Peyer's patch (tissue), 4 donors: Measurements from ENCODE around the gene CALR3. TPM values are rescaled to one million over a fixed set of nuclear protein-coding genes. Genes with fewer than 3 reads are reported as not detected.

ENCODE experiments used
- DNase-seq, 3 donors: peaks; one replicate each; pipeline ENCODE4 v3.0.0-alpha.2; 2017 to 2019
- H3K27ac ChIP-seq, 4 donors: fragments of 200-600 bp; sonication (generic); one replicate each; pipeline ENCODE4 v1.5.1; 2016 to 2019
- H3K27me3 ChIP-seq, 2 donors: fragments of 200-600 bp; sonication (generic); one replicate each; pipeline ENCODE4 v1.5.1; 2019
- H3K36me3 ChIP-seq, 3 donors: fragments of 200-600 bp; sonication (generic); one replicate each; pipeline ENCODE4 v1.5.1; 2016 to 2019
- H3K4me1 ChIP-seq, 4 donors: fragments of 200-600 bp; sonication (generic); one replicate each; pipeline ENCODE4 v1.5.1; 2016 to 2019
- H3K4me3 ChIP-seq, 4 donors: fragments of 200-600 bp; sonication (generic); 1 replicate in 3 of 4; 2 replicates in 1 of 4; pipeline ENCODE4 v1.5.1; 2016 to 2019; ENCODE audit warnings: mild to moderate bottlenecking in 1 of 4
- H3K9me3 ChIP-seq, 4 donors: fragments of 200-600 bp; sonication (generic); one replicate each; pipeline ENCODE4 v1.5.1; 2016 to 2019; ENCODE audit warnings: mild to moderate bottlenecking in 1 of 4
- POLR2A ChIP-seq, 2 donors: fragments of 450-650 bp; IDR thresholded peaks; one replicate each; pipeline ENCODE4 v1.5.1; 2017; ENCODE audit warnings: antibody characterized with exemption in 2 of 2, mild to moderate bottlenecking in 2 of 2, moderate library complexity in 2 of 2
- total RNA-seq, 4 donors: library from RNA; depleted of rRNA; stranded (reverse); fragments of >200 nt; gene quantifications; one replicate each; pipeline ENCODE4 v1.1.0, GENCODE V29; 2016
- TF ChIP-seq, protein P1 (sequence below), 6 experiments: fragments of 450-650 bp in 4 of 6; fragments of 200-600 bp in 2 of 6; sonication (generic) in 1 of 6; IDR thresholded peaks; one replicate each; pipeline ENCODE4 v1.5.1; 2017 to 2019; ENCODE audit warnings: antibody characterized with exemption in 6 of 6, mild to moderate bottlenecking in 3 of 6, moderate library complexity in 1 of 6

Gene CALR3
- total RNA-seq, 4 donors from 2014 or later: not detected

DNA sequence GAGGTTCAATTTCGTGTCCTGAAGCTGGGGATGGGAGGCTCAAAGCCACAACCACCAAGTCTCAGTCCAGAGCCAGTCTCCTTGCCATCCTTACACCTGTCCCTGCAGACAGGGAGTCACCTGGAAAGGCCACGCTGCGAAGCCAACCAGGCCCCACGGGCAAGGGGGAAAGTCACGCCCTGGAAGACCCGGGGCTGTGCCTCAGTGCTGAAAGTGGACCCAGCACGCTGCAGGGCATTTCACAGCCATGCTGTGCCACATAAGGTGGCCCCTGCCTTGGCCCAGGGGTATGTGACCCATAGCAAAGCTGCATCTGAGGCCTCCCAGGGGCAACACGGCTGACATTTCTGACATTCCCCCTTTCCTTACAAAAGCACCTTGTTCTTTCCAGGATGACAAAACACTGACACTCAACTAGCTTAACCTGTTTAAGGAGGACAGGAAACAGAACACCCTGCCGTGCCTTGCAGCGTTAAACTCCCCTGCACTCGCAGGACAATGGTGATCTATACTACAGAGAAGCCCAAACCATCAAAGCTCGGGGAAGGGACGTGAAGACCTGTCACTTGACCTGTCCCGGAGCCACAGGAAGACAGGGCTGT, 31.5 kb upstream of the CALR3 start:
- no peaks in the 10 kb centered on the region for H3K9me3 ChIP-seq
- TF ChIP-seq, protein P1, sequence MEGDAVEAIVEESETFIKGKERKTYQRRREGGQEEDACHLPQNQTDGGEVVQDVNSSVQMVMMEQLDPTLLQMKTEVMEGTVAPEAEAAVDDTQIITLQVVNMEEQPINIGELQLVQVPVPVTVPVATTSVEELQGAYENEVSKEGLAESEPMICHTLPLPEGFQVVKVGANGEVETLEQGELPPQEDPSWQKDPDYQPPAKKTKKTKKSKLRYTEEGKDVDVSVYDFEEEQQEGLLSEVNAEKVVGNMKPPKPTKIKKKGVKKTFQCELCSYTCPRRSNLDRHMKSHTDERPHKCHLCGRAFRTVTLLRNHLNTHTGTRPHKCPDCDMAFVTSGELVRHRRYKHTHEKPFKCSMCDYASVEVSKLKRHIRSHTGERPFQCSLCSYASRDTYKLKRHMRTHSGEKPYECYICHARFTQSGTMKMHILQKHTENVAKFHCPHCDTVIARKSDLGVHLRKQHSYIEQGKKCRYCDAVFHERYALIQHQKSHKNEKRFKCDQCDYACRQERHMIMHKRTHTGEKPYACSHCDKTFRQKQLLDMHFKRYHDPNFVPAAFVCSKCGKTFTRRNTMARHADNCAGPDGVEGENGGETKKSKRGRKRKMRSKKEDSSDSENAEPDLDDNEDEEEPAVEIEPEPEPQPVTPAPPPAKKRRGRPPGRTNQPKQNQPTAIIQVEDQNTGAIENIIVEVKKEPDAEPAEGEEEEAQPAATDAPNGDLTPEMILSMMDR (IDR thresholded peaks at IDR 0.05): no peak
- no peak for TF ChIP-seq POLR2A (IDR thresholded peaks at IDR 0.05)
- H3K4me1 ChIP-seq: no peaks in the 10 kb centered on the region
- no peak for DNase-seq
- no peak overlapping the region for H3K27ac ChIP-seq
- H3K36me3 ChIP-seq: peaks cover 0 to 100% (median 0%) of the 10 kb centered on the region in 3 donors
- no peak overlapping the region for H3K4me3 ChIP-seq
- no peaks in the 10 kb centered on the region for H3K27me3 ChIP-seq

DNA sequence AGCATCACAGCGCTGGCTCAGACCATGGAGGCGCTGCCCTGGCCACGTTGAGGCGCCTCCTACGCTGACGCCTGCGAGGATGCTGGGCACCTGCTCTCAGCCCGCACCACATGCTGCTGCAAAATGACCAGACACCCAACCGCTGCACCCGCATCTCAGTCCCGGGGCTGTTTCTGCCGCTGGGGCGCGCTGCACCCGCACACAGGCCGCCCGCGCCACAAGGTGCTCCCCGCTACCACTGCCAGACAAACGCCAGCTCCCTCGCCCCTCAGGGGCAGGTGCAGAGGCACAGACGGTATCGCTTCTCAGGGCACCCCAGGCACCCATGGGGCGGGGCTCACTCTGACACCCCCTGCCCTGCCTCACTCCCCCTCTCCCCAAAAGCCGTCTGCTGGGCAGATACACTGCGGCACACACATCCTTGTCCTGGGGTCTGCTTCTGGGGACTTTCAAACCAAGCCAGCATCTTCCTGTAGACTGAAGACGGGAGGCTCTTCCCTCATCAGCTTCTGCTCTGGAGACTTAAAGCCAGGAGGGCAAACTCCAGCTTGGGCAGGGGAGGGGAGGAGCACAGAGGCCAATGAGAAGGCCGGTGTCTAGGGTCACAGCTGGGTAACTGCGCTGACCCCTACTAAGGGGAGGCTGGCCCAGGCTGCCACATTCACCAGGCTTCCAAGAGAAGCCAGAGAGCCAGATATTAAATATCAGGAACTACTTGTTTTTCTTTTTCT, 29.9 kb upstream of the CALR3 start:
- no peak for DNase-seq
- no peaks in the 10 kb centered on the region for H3K4me1 ChIP-seq
- H3K27me3 ChIP-seq: no peaks in the 10 kb centered on the region
- no peak overlapping the region for H3K27ac ChIP-seq
- H3K9me3 ChIP-seq: no peaks in the 10 kb centered on the region
- no peak overlapping the region for H3K4me3 ChIP-seq
- no peak for TF ChIP-seq POLR2A (IDR thresholded peaks at IDR 0.05)
- TF ChIP-seq, protein P1 (IDR thresholded peaks at IDR 0.05): no peak
- peaks cover 0 to 100% (median 0%) of the 10 kb centered on the region in 3 donors for H3K36me3 ChIP-seq

DNA sequence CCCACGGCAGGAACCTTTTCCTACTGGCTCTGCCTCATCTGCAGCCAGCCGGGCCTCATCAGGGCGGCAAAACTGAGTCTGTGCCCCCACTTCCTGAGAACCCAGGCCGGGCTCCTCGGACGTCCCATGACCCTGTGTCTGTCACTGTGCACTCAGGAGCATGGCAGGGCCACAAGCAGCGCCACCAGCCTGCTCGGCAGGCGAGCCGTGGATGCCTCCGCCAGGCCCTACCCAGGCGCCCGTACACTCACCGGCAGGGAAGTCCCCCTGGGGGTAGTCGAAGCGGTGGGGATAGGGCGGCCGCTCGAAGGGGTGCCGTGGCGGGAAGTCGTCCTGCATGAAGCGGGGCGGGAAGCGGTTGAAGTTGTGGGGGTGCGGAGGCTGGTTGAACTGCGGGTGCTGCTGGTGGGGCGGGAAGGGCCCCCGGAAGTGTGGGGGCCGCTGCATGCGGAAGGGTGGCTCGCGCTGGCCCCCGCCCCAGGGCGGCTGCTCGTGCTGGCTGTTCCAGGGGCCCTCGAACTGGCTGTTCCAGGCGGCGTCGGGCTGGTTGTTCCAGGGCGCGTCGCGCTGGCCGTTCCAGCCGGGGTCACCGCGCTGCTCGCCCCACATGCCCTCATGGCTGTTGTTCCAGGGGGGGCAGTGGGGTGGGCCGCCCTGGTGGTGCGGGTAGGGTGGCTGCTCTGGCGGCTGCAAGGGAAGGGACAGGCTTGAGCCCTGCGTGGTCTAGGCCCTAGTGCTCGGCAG, 29.2 kb upstream of the CALR3 start:
- no peak overlapping the region for H3K4me3 ChIP-seq
- no peaks in the 10 kb centered on the region for H3K27me3 ChIP-seq
- H3K9me3 ChIP-seq: no peaks in the 10 kb centered on the region
- DNase-seq: no peak
- TF ChIP-seq, protein P1 (IDR thresholded peaks at IDR 0.05): no peak
- no peak overlapping the region for H3K27ac ChIP-seq
- peaks cover 0 to 100% (median 0%) of the 10 kb centered on the region in 3 donors for H3K36me3 ChIP-seq
- H3K4me1 ChIP-seq: no peaks in the 10 kb centered on the region

DNA sequence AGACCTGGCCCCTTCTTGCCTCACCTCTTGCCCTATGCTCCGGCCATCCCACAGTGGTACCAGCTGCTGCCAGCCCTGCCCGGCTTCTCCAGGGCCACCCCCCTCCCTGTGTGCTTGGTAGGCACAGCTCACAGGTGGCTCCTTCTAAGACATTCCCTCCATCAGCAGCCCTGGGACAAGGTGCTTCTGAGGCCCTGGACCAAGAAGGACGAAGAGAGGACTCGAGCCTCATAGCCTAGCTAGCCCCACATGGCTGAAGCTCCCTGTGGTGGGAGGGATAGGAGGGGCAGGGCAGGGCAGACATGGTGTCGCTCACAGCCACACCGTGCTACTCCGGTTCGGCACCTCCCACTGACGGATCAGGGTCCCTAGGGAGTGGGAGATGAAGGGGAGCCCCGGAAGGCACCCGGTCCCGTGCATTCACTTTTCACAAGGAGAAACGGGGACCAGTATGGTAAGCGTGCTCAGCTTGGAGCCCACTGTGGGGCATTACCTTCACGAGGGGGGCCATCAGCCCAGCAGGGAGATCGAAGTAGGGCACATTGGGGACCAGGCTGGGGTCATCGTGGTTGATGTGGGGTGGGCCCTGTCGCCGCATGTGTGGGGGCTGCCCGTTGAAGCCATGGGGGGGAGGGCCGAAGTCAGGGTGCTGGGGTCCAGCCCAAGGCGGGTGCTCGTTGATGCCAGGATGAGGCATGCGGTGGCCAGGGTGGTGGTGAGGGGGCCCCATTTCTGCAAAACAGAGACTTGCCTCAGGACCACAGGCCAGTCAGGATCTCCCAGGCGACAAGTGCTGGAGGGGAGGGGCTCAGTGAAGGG, 26.8 kb upstream of the CALR3 start:
- H3K36me3 ChIP-seq: peaks cover 0 to 100% (median 0%) of the 10 kb centered on the region in 3 donors
- no peak overlapping the region for H3K4me3 ChIP-seq
- no peaks in the 10 kb centered on the region for H3K9me3 ChIP-seq
- no peak overlapping the region for H3K27ac ChIP-seq
- H3K27me3 ChIP-seq: no peaks in the 10 kb centered on the region
- DNase-seq: no peak
- H3K4me1 ChIP-seq: no peaks in the 10 kb centered on the region
- TF ChIP-seq POLR2A (IDR thresholded peaks at IDR 0.05): no peak
- TF ChIP-seq, protein P1 (IDR thresholded peaks at IDR 0.05): no peak

DNA sequence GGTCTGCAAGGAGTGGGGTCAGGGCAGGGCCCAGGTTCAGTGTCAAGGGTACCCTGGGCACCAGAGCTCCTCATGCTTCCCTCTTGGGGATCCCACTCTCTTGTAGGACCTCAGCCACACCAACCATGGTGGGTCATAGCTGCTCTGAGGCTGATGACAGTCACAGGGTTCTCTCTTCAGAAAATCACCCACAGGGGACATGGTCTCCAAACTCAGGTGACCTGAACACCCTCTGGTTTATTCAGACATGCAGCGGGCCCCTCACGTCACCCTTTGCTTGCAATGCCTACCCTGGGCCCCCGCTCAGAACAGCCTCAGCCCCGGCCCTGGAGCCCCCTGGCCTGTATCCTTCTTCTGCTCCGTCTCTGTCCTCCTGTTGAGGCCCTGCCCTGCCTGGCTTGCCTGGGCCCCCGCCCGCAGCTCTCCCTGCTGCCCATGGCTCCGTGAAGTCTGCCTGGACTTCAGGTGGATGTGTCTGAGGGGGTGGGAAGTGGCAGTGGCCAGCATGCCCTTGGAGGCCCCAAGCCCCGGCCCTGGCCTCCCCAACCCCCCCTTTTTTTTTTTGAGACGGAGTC, 25.8 kb upstream of the CALR3 start:
- H3K36me3 ChIP-seq: peaks cover 0 to 100% (median 0%) of the 10 kb centered on the region in 3 donors
- no peak overlapping the region for H3K27ac ChIP-seq
- no peak for DNase-seq
- no peaks in the 10 kb centered on the region for H3K27me3 ChIP-seq
- no peak overlapping the region for H3K4me3 ChIP-seq
- TF ChIP-seq, protein P1 (IDR thresholded peaks at IDR 0.05): no peak
- no peaks in the 10 kb centered on the region for H3K4me1 ChIP-seq
- H3K9me3 ChIP-seq: no peaks in the 10 kb centered on the region
